HepG2 (cell line): Measurements from ENCODE around the gene BICRAL. TPM values are rescaled to one million over a fixed set of nuclear protein-coding genes. Genes with fewer than 3 reads are reported as not detected.

Source experiments
- KIAA2018 ChIP-seq: sonication (generic); formaldehyde crosslinking; IDR thresholded peaks from 2 replicates; pipeline ENCODE4 v1.5.0; 2020; ENCODE audit warnings: mild to moderate bottlenecking, missing genetic modification reagents, borderline replicate concordance
- MIER3 ChIP-seq: IDR thresholded peaks from 2 replicates; pipeline ENCODE4 v1.6.1; 2016; ENCODE audit warnings: missing compliant biosample characterization, borderline replicate concordance
- NFKBIZ ChIP-seq: IDR thresholded peaks from 2 replicates; pipeline ENCODE4 v1.6.1; 2018; ENCODE audit warnings: missing genetic modification reagents, missing compliant biosample characterization
- NR0B2 ChIP-seq: sonication (generic); formaldehyde crosslinking; IDR thresholded peaks from 2 replicates; pipeline ENCODE4 v1.4.0; 2020; ENCODE audit warnings: mild to moderate bottlenecking, missing genetic modification reagents
- ZBTB20 ChIP-seq: sonication (generic); formaldehyde crosslinking; IDR thresholded peaks from 2 replicates; pipeline ENCODE4 v1.8.1; 2023; ENCODE audit warnings: missing genetic modification reagents, low read depth, mild to moderate bottlenecking, borderline replicate concordance
- ZBTB26 ChIP-seq: IDR thresholded peaks from 2 replicates; pipeline ENCODE4 v1.6.1; 2016; ENCODE audit warnings: missing compliant biosample characterization, missing genetic modification reagents, borderline replicate concordance
- ZBTB33 ChIP-seq: sonication (generic); formaldehyde crosslinking; IDR thresholded peaks from 2 replicates; pipeline ENCODE4 v1.4.0; 2020; ENCODE audit warnings: missing genetic modification reagents
- ZBTB42 ChIP-seq: sonication (generic); formaldehyde crosslinking; IDR thresholded peaks from 2 replicates; pipeline ENCODE4 v1.5.0; 2020; ENCODE audit warnings: mild to moderate bottlenecking, missing genetic modification reagents
- ZIK1 ChIP-seq: sonication (generic); formaldehyde crosslinking; IDR thresholded peaks from 2 replicates; pipeline ENCODE4 v1.5.0; 2020; ENCODE audit warnings: mild to moderate bottlenecking, low read depth, missing genetic modification reagents, borderline replicate concordance
- ZNF382 ChIP-seq: sonication (generic); formaldehyde crosslinking; IDR thresholded peaks from 2 replicates; pipeline ENCODE4 v1.5.0; 2020; ENCODE audit warnings: missing genetic modification reagents, mild to moderate bottlenecking, borderline replicate concordance
- polyA plus RNA-seq, 8 experiments: library from polyadenylated mRNA; depleted of rRNA in 3 of 8; stranded (reverse) in 7 of 8; unstranded in 1 of 8; fragments of >200 nt; fragmentation: Illumina TruSeq in 4 of 8; extraction: Trizol in 4 of 8; gene quantifications; 2 replicates each; pipeline versions ENCODE4 v1.2.1 to v1.2.3, GENCODE V29; 2011 to 2016; ENCODE audit warnings: low read depth in 4 of 8, missing spikeins in 1 of 8, mixed read lengths in 1 of 8; ENCODE audit not compliant: insufficient read depth in 1 of 8
- total RNA-seq, 5 experiments: library from RNA; depleted of rRNA; stranded (reverse); fragments of >200 nt; fragmentation: Illumina TruSeq; extraction: Trizol; gene quantifications; 2 replicates each; pipeline ENCODE4 v1.2.3, GENCODE V29; 2016; ENCODE audit warnings: low read depth in 1 of 5
- TF ChIP-seq, protein P1 (sequence below): sonication (generic); formaldehyde crosslinking; IDR thresholded peaks from 2 replicates; pipeline ENCODE4 v1.8.0; 2022; ENCODE audit warnings: mild to moderate bottlenecking, missing genetic modification reagents, moderate library complexity
- TF ChIP-seq, protein P2 (sequence below): sonication (generic); formaldehyde crosslinking; conservative IDR thresholded peaks from 2 replicates; pipeline ENCODE4 v1.8.0; 2022; ENCODE audit warnings: mild to moderate bottlenecking, moderate library complexity, missing genetic modification reagents

BICRAL gene
- total and polyA plus RNA-seq, 2 of the 13 experiments (the other 11 are each of a cell fraction or from before 2014, with no cell fraction given), result 5.0 to 13.5 TPM

- TF ChIP-seq, protein P1, sequence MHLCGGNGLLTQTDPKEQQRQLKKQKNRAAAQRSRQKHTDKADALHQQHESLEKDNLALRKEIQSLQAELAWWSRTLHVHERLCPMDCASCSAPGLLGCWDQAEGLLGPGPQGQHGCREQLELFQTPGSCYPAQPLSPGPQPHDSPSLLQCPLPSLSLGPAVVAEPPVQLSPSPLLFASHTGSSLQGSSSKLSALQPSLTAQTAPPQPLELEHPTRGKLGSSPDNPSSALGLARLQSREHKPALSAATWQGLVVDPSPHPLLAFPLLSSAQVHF (CRISPR knock-in tag), result no peak
- TF ChIP-seq KIAA2018 (CRISPR knock-in tag), result no peak
- peak; percentile 86; the same call in 1 of the 2 replicates for TF ChIP-seq ZBTB20
- TF ChIP-seq ZBTB33 (CRISPR knock-in tag), result no peak; the same call in 1 of the 2 replicates
- TF ChIP-seq MIER3 (CRISPR knock-in tag), result no peak; the same call in 1 of the 2 replicates
- no peak for TF ChIP-seq ZNF382
- no peak for TF ChIP-seq NFKBIZ (CRISPR knock-in tag)
- TF ChIP-seq NR0B2 (CRISPR knock-in tag), result no peak
- TF ChIP-seq, protein P2, sequence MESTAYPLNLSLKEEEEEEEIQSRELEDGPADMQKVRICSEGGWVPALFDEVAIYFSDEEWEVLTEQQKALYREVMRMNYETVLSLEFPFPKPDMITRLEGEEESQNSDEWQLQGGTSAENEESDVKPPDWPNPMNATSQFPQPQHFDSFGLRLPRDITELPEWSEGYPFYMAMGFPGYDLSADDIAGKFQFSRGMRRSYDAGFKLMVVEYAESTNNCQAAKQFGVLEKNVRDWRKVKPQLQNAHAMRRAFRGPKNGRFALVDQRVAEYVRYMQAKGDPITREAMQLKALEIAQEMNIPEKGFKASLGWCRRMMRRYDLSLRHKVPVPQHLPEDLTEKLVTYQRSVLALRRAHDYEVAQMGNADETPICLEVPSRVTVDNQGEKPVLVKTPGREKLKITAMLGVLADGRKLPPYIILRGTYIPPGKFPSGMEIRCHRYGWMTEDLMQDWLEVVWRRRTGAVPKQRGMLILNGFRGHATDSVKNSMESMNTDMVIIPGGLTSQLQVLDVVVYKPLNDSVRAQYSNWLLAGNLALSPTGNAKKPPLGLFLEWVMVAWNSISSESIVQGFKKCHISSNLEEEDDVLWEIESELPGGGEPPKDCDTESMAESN (CRISPR knock-in tag), result no peak; the same call in 1 of the 2 replicates
- peak; percentile 69; the same call in 1 of the 2 replicates for TF ChIP-seq ZBTB26 (CRISPR knock-in tag)
- TF ChIP-seq ZIK1, result peak; percentile 81; the same call in 1 of the 2 replicates
- peak; percentile 64; the same call in 1 of the 2 replicates for TF ChIP-seq ZBTB42 (CRISPR knock-in tag)
These were observed 97.8 kb downstream of the BICRAL start, which contains the start of gene RPL7L1 (continued) for GRCh38 chr6:42879372-42880239.
